Smooth muscle cell (in vitro differentiated cells): ENCODE data around the gene TLR10. TPM values are rescaled to one million over a fixed set of nuclear protein-coding genes. Genes with fewer than 3 reads are reported as not detected.

Experiments
- DNase-seq: peaks from one replicate; lab custom pipeline; 2025; ENCODE audit not compliant: unreplicated experiment; lab: John Stamatoyannopoulos, UW
- H2AFZ ChIP-seq: fragments of 200-600 bp; sonication (generic); 2 replicates; pipeline ENCODE4 v1.6.0; 2016; ENCODE audit warnings: antibody characterized with exemption, low read depth, mild to moderate bottlenecking
- H3F3A ChIP-seq: fragments of 200-600 bp; sonication (generic); 2 replicates; pipeline ENCODE4 v1.6.0; 2017; ENCODE audit warnings: antibody characterized with exemption, low read depth
- H3K27ac ChIP-seq: fragments of 200-600 bp; sonication (generic); 2 replicates; pipeline ENCODE4 v1.5.1; 2016; ENCODE audit warnings: low read depth, mild to moderate bottlenecking
- H3K27me3 ChIP-seq: fragments of 200-600 bp; sonication (generic); 2 replicates; pipeline ENCODE4 v1.6.1; 2016; ENCODE audit warnings: low read depth, mild to moderate bottlenecking
- H3K36me3 ChIP-seq: fragments of 200-600 bp; sonication (generic); 2 replicates; pipeline ENCODE4 v1.5.1; 2016; ENCODE audit warnings: low read depth
- H3K4me1 ChIP-seq: fragments of 200-600 bp; sonication (generic); 2 replicates; pipeline ENCODE4 v1.5.1; 2016; ENCODE audit warnings: low read depth
- H3K4me2 ChIP-seq: fragments of 200-600 bp; sonication (generic); 2 replicates; pipeline ENCODE4 v1.6.0; 2016; ENCODE audit warnings: mild to moderate bottlenecking
- H3K4me3 ChIP-seq: fragments of 200-600 bp; sonication (generic); 2 replicates; pipeline ENCODE4 v1.5.1; 2016; ENCODE audit warnings: mild to moderate bottlenecking
- H3K79me2 ChIP-seq: fragments of 200-600 bp; sonication (generic); 2 replicates; pipeline ENCODE4 v1.6.0; 2016; ENCODE audit warnings: low read depth, mild to moderate bottlenecking
- H3K9ac ChIP-seq: fragments of 200-600 bp; sonication (generic); 2 replicates; pipeline ENCODE4 v1.6.0; 2016; ENCODE audit warnings: low read depth
- H3K9me3 ChIP-seq: fragments of 200-600 bp; sonication (generic); replicated peaks from 2 replicates; pipeline ENCODE4 v1.5.1; 2016; ENCODE audit warnings: low read depth
- H4K20me1 ChIP-seq: fragments of 200-600 bp; sonication (generic); 2 replicates; pipeline ENCODE4 v1.6.0; 2016; ENCODE audit warnings: low read depth
- CTCF ChIP-seq: fragments of 200-600 bp; sonication (generic); IDR thresholded peaks from 2 replicates; pipeline ENCODE4 v1.5.1; 2017; ENCODE audit warnings: borderline replicate concordance, mild to moderate bottlenecking, antibody characterized with exemption; ENCODE audit not compliant: insufficient read depth, poor library complexity, severe bottlenecking
- WGBS: methylation state at CpG from one replicate; pipeline ENCODE4 v1.1.7; 2016; ENCODE audit warnings: low lambda C conversion rate; 5-methylcytosine and 5-hydroxymethylcytosine counted together
- polyA plus RNA-seq: library from polyadenylated mRNA; unstranded; fragments of >200 nt; fragmentation: Nextera tagmentation; extraction: Ambion mirVana; gene quantifications from 2 replicates; pipeline ENCODE4 v1.2.1, GENCODE V29; 2016
- total RNA-seq: library from RNA; depleted of rRNA; stranded (reverse); fragments of >200 nt; gene quantifications from 2 replicates; pipeline ENCODE4 v1.2.3, GENCODE V29; 2014

Gene TLR10
- total and polyA plus RNA-seq, 2 experiments from 2014 or later: not detected

GRCh38 chr4:38743866-38744265, 38.9 kb downstream of the TLR10 start:
- Histone ChIP-seq H3K9ac (no peak overlapping the region), H3K36me3 (peaks cover 4% of the 10 kb centered on the region), H3K9me3 (no peaks in the 10 kb centered on the region), H3K27me3 (no peaks in the 10 kb centered on the region), H3K4me3 (no peak overlapping the region), H3K4me2 (no peak overlapping the region), H3F3A (no peaks in the 10 kb centered on the region), H3K79me2 (no peaks in the 10 kb centered on the region), H4K20me1 (no peaks in the 10 kb centered on the region), H3K27ac (no peak overlapping the region), H3K4me1 (no peaks in the 10 kb centered on the region), H2AFZ (peak overlapping the region; percentile 69)
- WGBS: 71% methylated on average over 1 of the region's 1 CpG
- no peak for DNase-seq
- no peak for TF ChIP-seq CTCF

- 84% methylated on average over 2 of the region's 2 CpGs for WGBS
- no peak for TF ChIP-seq CTCF
- H3K4me3 ChIP-seq: no peak overlapping the region
These were observed 42.5 kb downstream of the TLR10 start for GRCh38 chr4:38740303-38740702.

GRCh38 chr4:38738940-38739803, 43.6 kb downstream of the TLR10 start:
- no peaks in the 10 kb centered on the region for H3K27me3 ChIP-seq
- H2AFZ ChIP-seq: no peak overlapping the region
- no peak for DNase-seq
- no peak for TF ChIP-seq CTCF
- H3K4me2 ChIP-seq: no peak overlapping the region
- H3K27ac ChIP-seq: no peak overlapping the region
- no peaks in the 10 kb centered on the region for H3K9me3 ChIP-seq
- no peaks in the 10 kb centered on the region for H3K36me3 ChIP-seq
- H3K4me3 ChIP-seq: no peak overlapping the region
- no peak overlapping the region for H3K9ac ChIP-seq
- H4K20me1 ChIP-seq: no peaks in the 10 kb centered on the region
- 97% methylated on average over 6 of the region's 6 CpGs for WGBS
- no peaks in the 10 kb centered on the region for H3K79me2 ChIP-seq
- no peaks in the 10 kb centered on the region for H3F3A ChIP-seq
- H3K4me1 ChIP-seq: no peaks in the 10 kb centered on the region

More at GRCh38 chr4:38740303-38740702, 42.5 kb downstream of the TLR10 start:
- no peaks in the 10 kb centered on the region for H4K20me1 ChIP-seq
- no peaks in the 10 kb centered on the region for H3K79me2 ChIP-seq
- no peak overlapping the region for H2AFZ ChIP-seq
- no peak overlapping the region for H3K9ac ChIP-seq
- no peaks in the 10 kb centered on the region for H3F3A ChIP-seq
- DNase-seq: no peak
- H3K9me3 ChIP-seq: no peaks in the 10 kb centered on the region
- no peak overlapping the region for H3K27ac ChIP-seq
- H3K27me3 ChIP-seq: no peaks in the 10 kb centered on the region
- H3K4me1 ChIP-seq: no peaks in the 10 kb centered on the region
- no peak overlapping the region for H3K4me2 ChIP-seq
- no peaks in the 10 kb centered on the region for H3K36me3 ChIP-seq

GRCh38 chr4:38735870-38736269, 46.9 kb downstream of the TLR10 start:
- Histone ChIP-seq H3K9me3 (no peaks in the 10 kb centered on the region), H3K36me3 (no peaks in the 10 kb centered on the region), H3K79me2 (no peaks in the 10 kb centered on the region), H3F3A (no peaks in the 10 kb centered on the region), H4K20me1 (no peaks in the 10 kb centered on the region), H3K4me1 (no peaks in the 10 kb centered on the region), H3K4me3 (no peak overlapping the region), H3K9ac (no peak overlapping the region), H3K27me3 (no peaks in the 10 kb centered on the region), H3K27ac (no peak overlapping the region), H2AFZ (no peak overlapping the region), H3K4me2 (no peak overlapping the region)
- WGBS: 94% methylated on average over 3 of the region's 3 CpGs
- DNase-seq: no peak
- TF ChIP-seq CTCF: no peak
